ENCODE measurements around the gene SLC6A3.

The SLC6A3 gene

GRCh38 chr5:1444361-1445189 is 665 bp downstream of the SLC6A3 start:
- ATAC-seq (no peak), DNase-seq (no peak)
- peaks cover 4% of the 10 kb centered on the region for H3K9me3 Mint-ChIP-seq
- no peak overlapping the region for H3K4me3 Mint-ChIP-seq
- no peaks in the 10 kb centered on the region for H3K36me3 Mint-ChIP-seq (ENCODE audit: low read depth)
- H3K27me3 Mint-ChIP-seq, result peaks cover 48% of the 10 kb centered on the region
- H3K27ac Mint-ChIP-seq, result no peak overlapping the region
- peaks cover 33% of the 10 kb centered on the region for H3K4me1 Mint-ChIP-seq

GRCh38 chr5:1443991-1444360 is 1.3 kb downstream of the SLC6A3 start:
- peaks cover 28% of the 10 kb centered on the region for H3K4me1 Mint-ChIP-seq
- H3K4me3 Mint-ChIP-seq, result no peak overlapping the region
- no peak for ATAC-seq
- no peaks in the 10 kb centered on the region for H3K36me3 Mint-ChIP-seq (ENCODE audit: low read depth)
- peaks cover 48% of the 10 kb centered on the region for H3K27me3 Mint-ChIP-seq
- no peak overlapping the region for H3K27ac Mint-ChIP-seq
- peaks cover 4% of the 10 kb centered on the region for H3K9me3 Mint-ChIP-seq
- DNase-seq, result no peak

- no peak for DNase-seq
- Mint-ChIP-seq H3K9me3 (peaks cover 4% of the 10 kb centered on the region), H3K36me3 (ENCODE audit: low read depth) (no peaks in the 10 kb centered on the region), H3K4me3 (no peak overlapping the region), H3K4me1 (peaks cover 20% of the 10 kb centered on the region), H3K27ac (no peak overlapping the region), H3K27me3 (peaks cover 45% of the 10 kb centered on the region)
- no peak for ATAC-seq
Measured at GRCh38 chr5:1443171-1443570, 2.1 kb downstream of the SLC6A3 start.

GRCh38 chr5:1442222-1443145 is 2.8 kb downstream of the SLC6A3 start:
- peaks cover 13% of the 10 kb centered on the region for H3K4me1 Mint-ChIP-seq
- DNase-seq (no peak), ATAC-seq (no peak)
- peaks cover 4% of the 10 kb centered on the region for H3K9me3 Mint-ChIP-seq
- H3K4me3 Mint-ChIP-seq, result no peak overlapping the region
- H3K36me3 Mint-ChIP-seq (ENCODE audit: low read depth), result no peaks in the 10 kb centered on the region
- H3K27me3 Mint-ChIP-seq, result peaks cover 42% of the 10 kb centered on the region
- H3K27ac Mint-ChIP-seq, result no peak overlapping the region

- Mint-ChIP-seq H3K36me3 (ENCODE audit: low read depth) (no peaks in the 10 kb centered on the region), H3K27me3 (peaks cover 35% of the 10 kb centered on the region), H3K27ac (no peak overlapping the region), H3K9me3 (peaks cover 4% of the 10 kb centered on the region), H3K4me1 (peaks cover 5% of the 10 kb centered on the region), H3K4me3 (no peak overlapping the region)
- no peak for DNase-seq
- ATAC-seq, result no peak
Measured at GRCh38 chr5:1441166-1441865, 3.9 kb downstream of the SLC6A3 start.

DNA sequence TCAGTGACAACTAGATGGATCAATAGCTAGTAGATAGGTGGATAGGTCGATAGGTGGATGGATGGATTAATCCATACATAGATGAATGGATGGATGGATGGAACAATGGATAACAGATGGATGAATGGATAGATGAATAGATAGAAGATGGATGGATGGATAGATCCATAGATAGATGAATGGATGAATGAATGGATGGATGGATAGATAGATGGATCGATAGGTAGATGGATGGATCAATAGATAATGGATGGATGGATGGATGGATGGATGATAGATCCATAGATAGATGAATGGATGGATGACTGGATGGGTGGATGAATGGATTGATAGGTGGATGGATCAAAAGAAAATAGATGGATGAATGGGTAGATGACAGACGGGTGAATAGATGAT is 5.1 kb downstream of the SLC6A3 start:
- Mint-ChIP-seq H3K27ac (no peak overlapping the region), H3K4me3 (no peak overlapping the region), H3K36me3 (ENCODE audit: low read depth) (no peaks in the 10 kb centered on the region), H3K27me3 (peaks cover 35% of the 10 kb centered on the region), H3K4me1 (peaks cover 5% of the 10 kb centered on the region), H3K9me3 (peaks cover 4% of the 10 kb centered on the region)
- no peak for DNase-seq
- no peak for ATAC-seq

DNA sequence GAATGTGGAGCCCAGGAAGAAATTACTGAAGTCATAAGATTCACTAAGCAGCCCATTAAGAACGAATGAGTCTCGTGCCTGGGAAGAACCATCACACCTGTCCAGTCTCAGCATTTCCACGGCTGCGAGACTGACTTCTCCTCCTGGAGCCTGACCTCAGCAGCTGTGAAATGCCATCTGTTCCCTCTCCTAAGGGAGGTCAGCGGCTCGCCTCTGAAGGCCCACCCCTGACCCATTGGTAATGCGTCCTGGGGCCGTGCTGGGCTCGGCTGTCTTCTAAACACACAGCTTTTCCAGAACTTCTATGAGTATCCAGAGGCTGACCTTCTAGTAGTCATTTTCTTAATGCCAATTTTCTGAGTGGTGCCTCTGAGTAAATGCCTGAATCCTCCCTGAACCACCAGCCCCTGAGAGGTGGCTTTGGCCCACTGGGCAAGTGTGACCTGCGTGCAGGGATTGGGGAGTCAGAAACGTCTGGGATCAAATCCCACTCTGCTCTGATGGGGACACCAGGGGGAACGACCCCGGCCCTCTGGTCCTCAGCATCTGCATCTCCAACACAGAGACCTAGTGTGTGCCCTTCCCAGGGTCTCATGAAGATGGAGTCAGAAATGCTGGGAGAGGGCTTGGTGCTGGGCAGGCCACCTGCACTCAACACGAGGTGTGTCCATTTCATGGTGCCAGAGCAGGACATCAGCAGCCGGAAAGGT is 5.7 kb downstream of the SLC6A3 start:
- Mint-ChIP-seq H3K9me3 (peaks cover 4% of the 10 kb centered on the region), H3K27ac (no peak overlapping the region), H3K27me3 (peaks cover 32% of the 10 kb centered on the region), H3K4me1 (peaks cover 3% of the 10 kb centered on the region), H3K36me3 (ENCODE audit: low read depth) (no peaks in the 10 kb centered on the region), H3K4me3 (no peak overlapping the region)
- ATAC-seq (no peak), DNase-seq (no peak)

- Mint-ChIP-seq H3K4me3 (no peak overlapping the region), H3K9me3 (peaks cover 4% of the 10 kb centered on the region), H3K27ac (no peak overlapping the region), H3K36me3 (ENCODE audit: low read depth) (no peaks in the 10 kb centered on the region), H3K4me1 (no peaks in the 10 kb centered on the region), H3K27me3 (peaks cover 27% of the 10 kb centered on the region)
- ATAC-seq, result no peak
- no peak for DNase-seq
Measured at GRCh38 chr5:1438871-1439270, 6.4 kb downstream of the SLC6A3 start.

- DNase-seq (no peak), ATAC-seq (no peak)
- Mint-ChIP-seq H3K27ac (no peak overlapping the region), H3K9me3 (peaks cover 4% of the 10 kb centered on the region), H3K36me3 (ENCODE audit: low read depth) (no peaks in the 10 kb centered on the region), H3K4me1 (no peaks in the 10 kb centered on the region), H3K4me3 (no peak overlapping the region), H3K27me3 (peaks cover 19% of the 10 kb centered on the region)
Measured at GRCh38 chr5:1437876-1438559, 7.2 kb downstream of the SLC6A3 start.

GRCh38 chr5:1437226-1437829 is 7.9 kb downstream of the SLC6A3 start:
- no peaks in the 10 kb centered on the region for H3K4me1 Mint-ChIP-seq
- DNase-seq (no peak), ATAC-seq (no peak)
- no peaks in the 10 kb centered on the region for H3K36me3 Mint-ChIP-seq (ENCODE audit: low read depth)
- H3K4me3 Mint-ChIP-seq, result no peak overlapping the region
- H3K27me3 Mint-ChIP-seq, result peaks cover 13% of the 10 kb centered on the region
- H3K9me3 Mint-ChIP-seq, result peaks cover 4% of the 10 kb centered on the region
- H3K27ac Mint-ChIP-seq, result no peak overlapping the region

DNA sequence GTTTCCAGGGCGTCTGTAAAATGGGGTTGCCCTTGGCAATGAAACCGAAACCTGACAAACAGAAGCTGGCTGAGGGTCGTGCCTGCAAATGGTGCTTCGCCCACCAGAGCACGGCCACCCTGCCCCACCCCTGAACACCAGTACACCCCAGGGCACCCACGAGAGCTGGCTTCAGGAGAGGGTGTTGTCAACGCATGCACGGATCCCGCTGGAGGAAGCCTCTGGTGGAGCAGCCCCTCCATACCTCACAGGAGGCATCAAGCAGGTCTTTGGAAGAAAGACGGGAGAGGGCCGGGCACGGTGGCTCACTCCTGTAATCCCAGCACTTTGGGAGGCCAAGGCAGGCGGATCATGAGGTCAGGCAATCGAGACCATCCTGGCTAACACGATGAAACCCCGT is 8.6 kb downstream of the SLC6A3 start:
- H3K36me3 Mint-ChIP-seq (ENCODE audit: low read depth), result no peaks in the 10 kb centered on the region
- H3K4me3 Mint-ChIP-seq, result no peak overlapping the region
- H3K4me1 Mint-ChIP-seq, result no peaks in the 10 kb centered on the region
- peaks cover 4% of the 10 kb centered on the region for H3K9me3 Mint-ChIP-seq
- H3K27me3 Mint-ChIP-seq, result peaks cover 12% of the 10 kb centered on the region
- H3K27ac Mint-ChIP-seq, result no peak overlapping the region
- ATAC-seq, result no peak
- no peak for DNase-seq

GRCh38 chr5:1436036-1436435 is 9.2 kb downstream of the SLC6A3 start:
- no peak overlapping the region for H3K4me3 Mint-ChIP-seq
- H3K36me3 Mint-ChIP-seq (ENCODE audit: low read depth), result no peaks in the 10 kb centered on the region
- H3K4me1 Mint-ChIP-seq, result no peaks in the 10 kb centered on the region
- peaks cover 10% of the 10 kb centered on the region for H3K27me3 Mint-ChIP-seq
- H3K9me3 Mint-ChIP-seq, result peaks cover 4% of the 10 kb centered on the region
- ATAC-seq (no peak), DNase-seq (no peak)
- H3K27ac Mint-ChIP-seq, result no peak overlapping the region

GRCh38 chr5:1435369-1435768 is 9.9 kb downstream of the SLC6A3 start:
- H3K4me1 Mint-ChIP-seq, result no peaks in the 10 kb centered on the region
- DNase-seq, result no peak
- H3K36me3 Mint-ChIP-seq (ENCODE audit: low read depth), result no peaks in the 10 kb centered on the region
- H3K27me3 Mint-ChIP-seq, result peaks cover 8% of the 10 kb centered on the region
- H3K27ac Mint-ChIP-seq, result no peak overlapping the region
- H3K9me3 Mint-ChIP-seq, result peaks cover 4% of the 10 kb centered on the region
- no peak overlapping the region for H3K4me3 Mint-ChIP-seq
- no peak for ATAC-seq

All from activated naive CD8-positive, alpha-beta T cell treated with anti-CD3 and anti-CD28 coated beads, Interleukin-2, amount 50 U/mL, for 24 hours (primary cell).